WTC11 (cell line): ENCODE results near the gene EDC4. TPM values are rescaled to one million over a fixed set of nuclear protein-coding genes. Genes with fewer than 3 reads are reported as not detected.

ENCODE experiments used
- ATAC-seq: fragments of 200-7000 bp; cut with Tn5 transposase; 2 replicates; pipeline ENCODE4 v1.10.0; 2021; ENCODE audit warnings: mild to moderate bottlenecking, moderate library complexity
- CTCF ChIA-PET: fragments of 300-600 bp; sonication (Branson Sonifier 250); formaldehyde crosslinking; loops from one replicate; lab custom pipeline; 2021; ENCODE audit warnings: antibody characterized with exemption; lab: Charles Lee
- POLR2A ChIA-PET: fragments of 350-600 bp; sonication (Branson Sonifier 250); formaldehyde crosslinking; loops from one replicate; lab custom pipeline; 2021; ENCODE audit warnings: antibody characterized with exemption; lab: Charles Lee
- DNase-seq: peaks from one replicate; pipeline ENCODE4 v3.0.0; 2021; ENCODE audit warnings: low spot score
- H3K27ac Mint-ChIP-seq: 2 replicates; pipeline ENCODE4 v1.8.0; 2021; ENCODE audit warnings: mixed read lengths
- H3K27me3 Mint-ChIP-seq: 2 replicates; pipeline ENCODE4 v1.8.0; 2021; ENCODE audit warnings: low read depth, mild to moderate bottlenecking, moderate library complexity, mixed read lengths
- H3K36me3 Mint-ChIP-seq: 2 replicates; pipeline ENCODE4 v1.8.0; 2021; ENCODE audit warnings: mixed read lengths
- H3K4me1 Mint-ChIP-seq: 2 replicates; pipeline ENCODE4 v1.8.0; 2022; ENCODE audit warnings: mixed read lengths
- H3K4me3 Mint-ChIP-seq: 2 replicates; pipeline ENCODE4 v1.8.0; 2021; ENCODE audit warnings: mild to moderate bottlenecking, moderate library complexity, mixed read lengths
- H3K9me3 Mint-ChIP-seq: 2 replicates; pipeline ENCODE4 v1.8.0; 2021; ENCODE audit warnings: mixed read lengths
- AFF4 ChIP-seq: sonication (generic); formaldehyde crosslinking; IDR thresholded peaks from 2 replicates; pipeline ENCODE4 v1.8.1; 2023; ENCODE audit warnings: mild to moderate bottlenecking, missing genetic modification reagents, borderline replicate concordance
- ATF1 ChIP-seq: sonication (generic); formaldehyde crosslinking; IDR thresholded peaks from 2 replicates; pipeline ENCODE4 v1.8.1; 2023; ENCODE audit warnings: mild to moderate bottlenecking, moderate library complexity, missing genetic modification reagents
- ATF2 ChIP-seq: sonication (generic); formaldehyde crosslinking; IDR thresholded peaks from 2 replicates; pipeline ENCODE4 v1.8.1; 2022; ENCODE audit warnings: low read depth, missing genetic modification reagents, borderline replicate concordance
- CDX4 ChIP-seq: fragments of 250-450 bp; sonication (Bioruptor Pico); IDR thresholded peaks from 2 replicates; pipeline ENCODE4 v1.9.0; 2021; ENCODE audit warnings: moderate library complexity, mild to moderate bottlenecking, inconsistent platforms, borderline replicate concordance
- CREB1 ChIP-seq: sonication (generic); formaldehyde crosslinking; IDR thresholded peaks from 2 replicates; pipeline ENCODE4 v1.8.0; 2023; ENCODE audit warnings: mild to moderate bottlenecking, missing genetic modification reagents
- ERG ChIP-seq: fragments of 250-450 bp; sonication (Bioruptor Pico); IDR thresholded peaks from 2 replicates; pipeline ENCODE4 v1.8.0; 2021; ENCODE audit warnings: mild to moderate bottlenecking
- ESRRA ChIP-seq: sonication (generic); formaldehyde crosslinking; IDR thresholded peaks from 2 replicates; pipeline ENCODE4 v1.8.1; 2022; ENCODE audit warnings: mild to moderate bottlenecking, missing genetic modification reagents, borderline replicate concordance
- FOXP4 ChIP-seq: sonication (generic); formaldehyde crosslinking; IDR thresholded peaks from 2 replicates; pipeline ENCODE4 v1.8.0; 2022; ENCODE audit warnings: mild to moderate bottlenecking, missing genetic modification reagents
- GABPB1 ChIP-seq: sonication (generic); formaldehyde crosslinking; IDR thresholded peaks from 2 replicates; pipeline ENCODE4 v1.8.1; 2023; ENCODE audit warnings: mild to moderate bottlenecking, missing genetic modification reagents
- GRHL2 ChIP-seq: fragments of 250-450 bp; sonication (Bioruptor Pico); IDR thresholded peaks from 2 replicates; pipeline ENCODE4 v1.8.0; 2022; ENCODE audit warnings: mild to moderate bottlenecking, moderate library complexity; ENCODE audit not compliant: insufficient replicate concordance, severe bottlenecking
- GTF2I ChIP-seq: fragments of 250-450 bp; sonication (Bioruptor Pico); conservative IDR thresholded peaks from 2 replicates; pipeline ENCODE4 v1.4.0; 2021; ENCODE audit warnings: mild to moderate bottlenecking
- IRF1 ChIP-seq: sonication (generic); formaldehyde crosslinking; IDR thresholded peaks from 2 replicates; pipeline ENCODE4 v1.8.0; 2023; ENCODE audit warnings: missing genetic modification reagents
- JAZF1 ChIP-seq: fragments of 250-450 bp; sonication (Bioruptor Pico); IDR thresholded peaks from 2 replicates; pipeline ENCODE4 v1.9.0; 2021; ENCODE audit warnings: moderate library complexity, mild to moderate bottlenecking, inconsistent platforms
- JUN ChIP-seq: sonication (generic); formaldehyde crosslinking; IDR thresholded peaks from 2 replicates; pipeline ENCODE4 v1.8.0; 2023; ENCODE audit warnings: mild to moderate bottlenecking, missing genetic modification reagents
- MXD4 ChIP-seq: fragments of 250-450 bp; sonication (Bioruptor Pico); IDR thresholded peaks from 2 replicates; pipeline ENCODE4 v1.8.0; 2021; ENCODE audit warnings: mild to moderate bottlenecking, moderate library complexity, borderline replicate concordance
- NFATC4 ChIP-seq: fragments of 250-450 bp; sonication (Bioruptor Pico); IDR thresholded peaks from 2 replicates; pipeline ENCODE4 v1.9.0; 2021; ENCODE audit warnings: mild to moderate bottlenecking
- SOX15 ChIP-seq: fragments of 250-450 bp; sonication (Bioruptor Pico); IDR thresholded peaks from 2 replicates; pipeline ENCODE4 v1.9.0; 2021; ENCODE audit warnings: mild to moderate bottlenecking
- TEAD1 ChIP-seq: sonication (generic); formaldehyde crosslinking; IDR thresholded peaks from 2 replicates; pipeline ENCODE4 v1.8.0; 2022; ENCODE audit warnings: mild to moderate bottlenecking, missing genetic modification reagents
- TP53 ChIP-seq: sonication (generic); formaldehyde crosslinking; IDR thresholded peaks from 2 replicates; pipeline ENCODE4 v1.8.1; 2023; ENCODE audit warnings: mild to moderate bottlenecking, missing genetic modification reagents
- ZNF121 ChIP-seq: sonication (generic); formaldehyde crosslinking; IDR thresholded peaks from 2 replicates; pipeline ENCODE4 v1.8.0; 2023; ENCODE audit warnings: missing genetic modification reagents
- ZNF416 ChIP-seq: fragments of 250-450 bp; sonication (Bioruptor Pico); IDR thresholded peaks from 2 replicates; pipeline ENCODE4 v1.9.0; 2021; ENCODE audit warnings: mild to moderate bottlenecking, inconsistent platforms
- ZNF512 ChIP-seq: sonication (generic); formaldehyde crosslinking; IDR thresholded peaks from 2 replicates; pipeline ENCODE4 v1.8.1; 2022; ENCODE audit warnings: missing genetic modification reagents, borderline replicate concordance
- ZNF671 ChIP-seq: fragments of 250-450 bp; sonication (Bioruptor Pico); IDR thresholded peaks from 2 replicates; pipeline ENCODE4 v1.8.0; 2021; ENCODE audit warnings: mild to moderate bottlenecking
- total RNA-seq: library from RNA; stranded (reverse); gene quantifications from 3 replicates; pipeline ENCODE4 v1.2.3, GENCODE V29; 2021

Gene EDC4
- total RNA-seq, 1 experiment from 2014 or later, result 83.7 TPM

- Mint-ChIP-seq H3K36me3 (peaks cover 52% of the 10 kb centered on the region), H3K9me3 (no peaks in the 10 kb centered on the region), H3K27me3 (no peaks in the 10 kb centered on the region), H3K4me3 (no peak overlapping the region), H3K27ac (no peak overlapping the region), H3K4me1 (peaks cover 10% of the 10 kb centered on the region)
- ChIA-PET POLR2A (no interaction called here), CTCF (no interaction called here)
- DNase-seq (no peak), ATAC-seq (no peak)
- TF ChIP-seq NFATC4 (CRISPR knock-in tag) (no peak), CDX4 (no peak), GTF2I (no peak), CREB1 (CRISPR knock-in tag) (no peak), SOX15 (CRISPR knock-in tag) (no peak), JAZF1 (CRISPR knock-in tag) (no peak), IRF1 (no peak), GRHL2 (CRISPR knock-in tag) (no peak), FOXP4 (no peak), ZNF121 (CRISPR knock-in tag) (no peak), ATF1 (no peak), ESRRA (CRISPR knock-in tag) (no peak), ATF2 (CRISPR knock-in tag) (no peak), TP53 (no peak), JUN (CRISPR knock-in tag) (no peak)
Measured at GRCh38 chr16:67878232-67878631, 5.4 kb downstream of the EDC4 start.

GRCh38 chr16:67878846-67879245 is 6.0 kb downstream of the EDC4 start:
- H3K9me3 Mint-ChIP-seq, result no peaks in the 10 kb centered on the region
- CTCF ChIA-PET, result no interaction called here
- no peak for DNase-seq

More at GRCh38 chr16:67878846-67879245, 6.0 kb downstream of the EDC4 start:
- ATAC-seq, result no peak
- Mint-ChIP-seq H3K4me1 (peaks cover 6% of the 10 kb centered on the region), H3K27ac (no peak overlapping the region), H3K27me3 (no peaks in the 10 kb centered on the region), H3K36me3 (peaks cover 57% of the 10 kb centered on the region), H3K4me3 (no peak overlapping the region)
- TF ChIP-seq TEAD1 (CRISPR knock-in tag), result no peak
- no peak for TF ChIP-seq ERG
- TF ChIP-seq FOXP4, result no peak
- TF ChIP-seq GABPB1 (CRISPR knock-in tag), result no peak
- no peak for TF ChIP-seq ZNF671 (CRISPR knock-in tag)
- TF ChIP-seq AFF4 (CRISPR knock-in tag), result no peak
- TF ChIP-seq ZNF416, result no peak
- TF ChIP-seq MXD4 (CRISPR knock-in tag), result no peak
- TF ChIP-seq ZNF512, result no peak
- POLR2A ChIA-PET, result no interaction called here
